ENCODE measurements around the gene ARID2. TPM values are rescaled to one million over a fixed set of nuclear protein-coding genes. Genes with fewer than 3 reads are reported as not detected.

Gene ARID2
- total RNA-seq, 1 experiment from 2014 or later, result 21.9 TPM

- no peaks in the 10 kb centered on the region for H3K9me3 Mint-ChIP-seq (ENCODE audit: unreplicated experiment)
- no TSS peak for BruUV-seq (replicated peaks)
- H3K4me3 Mint-ChIP-seq (ENCODE audit: unreplicated experiment), result no peak overlapping the region
Observed at GRCh38 chr12:45737638-45738037, 8.1 kb downstream of the ARID2 start.

DNA sequence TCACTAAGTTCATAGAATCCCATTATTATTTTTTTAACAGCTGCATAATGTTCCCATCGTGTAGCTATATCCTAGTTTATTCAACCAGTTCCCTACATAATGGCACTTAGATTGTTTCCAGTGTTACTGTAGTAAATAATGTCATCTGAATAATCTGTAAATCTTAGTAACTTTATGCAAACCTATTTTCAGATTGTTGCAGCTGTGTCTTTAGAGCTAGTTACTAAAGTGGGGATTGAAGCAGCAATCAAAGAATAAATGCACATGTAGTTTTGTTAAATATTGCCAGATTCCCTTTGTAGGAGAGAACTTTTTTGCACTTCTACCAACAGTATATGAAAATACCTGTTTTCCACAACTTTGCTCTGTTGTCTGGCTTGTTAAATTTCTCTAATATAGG, 13.1 kb downstream of the ARID2 start:
- no peak for DNase-seq (ENCODE audit: unreplicated experiment)
- POLR2A ChIA-PET, result interaction anchor here (0.7 to 7.0 kb wide), 4 partner anchors 10 to 199 kb away, joined by 3 to 74 read pairs (median 6); partner anchors contain the start of gene ARID2
- CTCF ChIA-PET, result interaction anchor here (1.7 to 2.3 kb wide), 2 partner anchors 16 to 199 kb away, joined by 10 to 21 read pairs; no protein-coding TSS in a partner anchor
- BruUV-seq (replicated peaks), result no TSS peak
- Mint-ChIP-seq H3K4me3 (ENCODE audit: unreplicated experiment) (no peak overlapping the region), H3K4me1 (ENCODE audit: insufficient read depth, unreplicated experiment) (no peaks in the 10 kb centered on the region), H3K27me3 (ENCODE audit: insufficient read depth, unreplicated experiment) (no peaks in the 10 kb centered on the region), H3K36me3 (ENCODE audit: insufficient read depth, unreplicated experiment) (peaks cover 23% of the 10 kb centered on the region), H3K9me3 (ENCODE audit: unreplicated experiment) (no peaks in the 10 kb centered on the region), H3K27ac (ENCODE audit: low read depth, unreplicated experiment) (no peak overlapping the region)
- TF ChIP-seq, protein P1, sequence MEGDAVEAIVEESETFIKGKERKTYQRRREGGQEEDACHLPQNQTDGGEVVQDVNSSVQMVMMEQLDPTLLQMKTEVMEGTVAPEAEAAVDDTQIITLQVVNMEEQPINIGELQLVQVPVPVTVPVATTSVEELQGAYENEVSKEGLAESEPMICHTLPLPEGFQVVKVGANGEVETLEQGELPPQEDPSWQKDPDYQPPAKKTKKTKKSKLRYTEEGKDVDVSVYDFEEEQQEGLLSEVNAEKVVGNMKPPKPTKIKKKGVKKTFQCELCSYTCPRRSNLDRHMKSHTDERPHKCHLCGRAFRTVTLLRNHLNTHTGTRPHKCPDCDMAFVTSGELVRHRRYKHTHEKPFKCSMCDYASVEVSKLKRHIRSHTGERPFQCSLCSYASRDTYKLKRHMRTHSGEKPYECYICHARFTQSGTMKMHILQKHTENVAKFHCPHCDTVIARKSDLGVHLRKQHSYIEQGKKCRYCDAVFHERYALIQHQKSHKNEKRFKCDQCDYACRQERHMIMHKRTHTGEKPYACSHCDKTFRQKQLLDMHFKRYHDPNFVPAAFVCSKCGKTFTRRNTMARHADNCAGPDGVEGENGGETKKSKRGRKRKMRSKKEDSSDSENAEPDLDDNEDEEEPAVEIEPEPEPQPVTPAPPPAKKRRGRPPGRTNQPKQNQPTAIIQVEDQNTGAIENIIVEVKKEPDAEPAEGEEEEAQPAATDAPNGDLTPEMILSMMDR (IDR thresholded peaks at IDR 0.05; ENCODE audit: unreplicated experiment), result no peak
- intact Hi-C loops (cut with micrococcal nuclease), result no loop called here

More at GRCh38 chr12:45737638-45738037, 8.1 kb downstream of the ARID2 start:
- no peak for DNase-seq (ENCODE audit: unreplicated experiment)
- Mint-ChIP-seq H3K27me3 (ENCODE audit: insufficient read depth, unreplicated experiment) (no peaks in the 10 kb centered on the region), H3K4me1 (ENCODE audit: insufficient read depth, unreplicated experiment) (peaks cover 14% of the 10 kb centered on the region), H3K36me3 (ENCODE audit: insufficient read depth, unreplicated experiment) (peaks cover 35% of the 10 kb centered on the region), H3K27ac (ENCODE audit: low read depth, unreplicated experiment) (no peak overlapping the region)
- TF ChIP-seq, protein P1 (IDR thresholded peaks at IDR 0.05; ENCODE audit: unreplicated experiment), result no peak
- CTCF ChIA-PET, result interaction anchor here (0.7 to 1.1 kb wide), 5 partner anchors 9 to 98 kb away, joined by 3 to 4 read pairs (median 3); no protein-coding TSS in a partner anchor
- intact Hi-C loops (cut with micrococcal nuclease), result no loop called here
- POLR2A ChIA-PET, result interaction anchor here (1.0 to 1.5 kb wide), 2 partner anchors 9 to 10 kb away, joined by 3 to 4 read pairs; no protein-coding TSS in a partner anchor

DNA sequence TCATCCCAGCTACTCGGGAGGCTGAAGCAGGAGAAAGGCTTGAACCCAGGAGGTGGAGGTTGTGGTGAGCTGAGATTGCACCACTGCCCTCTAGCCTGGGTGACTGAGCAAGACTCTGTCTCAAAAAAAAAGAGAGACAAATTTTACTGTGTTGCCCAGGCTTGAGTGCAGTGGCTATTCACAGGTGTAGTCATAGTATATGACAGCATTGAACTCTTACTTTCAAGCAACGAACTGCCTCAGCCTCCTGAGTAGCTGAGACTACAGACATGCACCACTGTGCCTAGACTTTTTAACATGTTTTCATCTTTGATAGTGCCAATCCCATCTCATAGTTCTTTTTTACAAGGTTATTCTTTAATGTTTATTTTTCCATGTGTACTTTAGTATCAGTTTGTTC, 13.7 kb downstream of the ARID2 start:
- intact Hi-C loops (cut with micrococcal nuclease), result no loop called here
- TF ChIP-seq, protein P1 (IDR thresholded peaks at IDR 0.05; ENCODE audit: unreplicated experiment), result no peak
- Mint-ChIP-seq H3K9me3 (ENCODE audit: unreplicated experiment) (no peaks in the 10 kb centered on the region), H3K4me3 (ENCODE audit: unreplicated experiment) (no peak overlapping the region), H3K4me1 (ENCODE audit: insufficient read depth, unreplicated experiment) (no peaks in the 10 kb centered on the region), H3K27me3 (ENCODE audit: insufficient read depth, unreplicated experiment) (no peaks in the 10 kb centered on the region), H3K27ac (ENCODE audit: low read depth, unreplicated experiment) (no peak overlapping the region), H3K36me3 (ENCODE audit: insufficient read depth, unreplicated experiment) (peaks cover 23% of the 10 kb centered on the region)
- POLR2A ChIA-PET, result interaction anchor here (0.6 to 7.0 kb wide), 4 partner anchors 8 to 251 kb away, joined by 3 to 74 read pairs (median 4); partner anchors contain the start of gene ARID2
- CTCF ChIA-PET, result interaction anchor here (0.6 to 2.3 kb wide), 7 partner anchors 11 to 672 kb away, joined by 3 to 21 read pairs (median 4); no protein-coding TSS in a partner anchor
- no TSS peak for BruUV-seq (replicated peaks)
- DNase-seq (ENCODE audit: unreplicated experiment), result no peak

DNA sequence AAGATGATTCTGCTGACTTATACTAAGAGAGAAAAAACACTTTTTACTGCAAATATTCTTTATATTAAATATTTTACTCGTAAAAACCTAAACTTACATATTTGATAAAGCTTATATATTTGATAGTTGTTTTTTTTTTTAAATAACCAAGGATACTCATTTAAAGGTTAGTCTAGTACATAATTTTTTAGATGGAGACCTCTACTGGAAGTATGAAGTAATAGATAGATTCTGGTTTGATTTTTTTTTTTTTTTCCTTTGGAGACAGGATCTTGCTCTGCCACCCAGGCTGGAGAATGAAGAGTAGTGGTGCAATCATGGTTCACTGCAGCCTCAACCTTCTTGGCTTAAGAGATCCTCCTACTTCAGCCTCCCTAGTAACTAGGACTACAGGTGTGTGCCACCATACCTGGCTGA, 16.4 kb downstream of the ARID2 start:
- CTCF ChIA-PET, result interaction anchor here (0.6 to 6.0 kb wide), 25 partner anchors 8 to 1033 kb away, joined by 3 to 44 read pairs (median 4); partner anchors contain the start of gene ANO6
- Mint-ChIP-seq H3K36me3 (ENCODE audit: insufficient read depth, unreplicated experiment) (peaks cover 21% of the 10 kb centered on the region), H3K27me3 (ENCODE audit: insufficient read depth, unreplicated experiment) (no peaks in the 10 kb centered on the region), H3K27ac (ENCODE audit: low read depth, unreplicated experiment) (no peak overlapping the region), H3K9me3 (ENCODE audit: unreplicated experiment) (no peaks in the 10 kb centered on the region), H3K4me1 (ENCODE audit: insufficient read depth, unreplicated experiment) (no peaks in the 10 kb centered on the region), H3K4me3 (ENCODE audit: unreplicated experiment) (no peak overlapping the region)
- intact Hi-C loops (cut with micrococcal nuclease), result loop anchor here (2.0 to 5.0 kb wide), 2 partner anchors 201 to 574 kb away; no protein-coding TSS in a partner anchor
- TF ChIP-seq, protein P1 (IDR thresholded peaks at IDR 0.05; ENCODE audit: unreplicated experiment), result peak; percentile 19
- peak; percentile 27 for DNase-seq (ENCODE audit: unreplicated experiment)
- POLR2A ChIA-PET, result interaction anchor here (1.0 to 7.0 kb wide), 4 partner anchors 10 to 18 kb away, joined by 4 to 74 read pairs (median 4); partner anchors contain the start of gene ARID2
- BruUV-seq (replicated peaks), result no TSS peak

All from MCF 10A (cell line).